GM23248 (cell line): Measurements from ENCODE around the gene S1PR1. TPM values are rescaled to one million over a fixed set of nuclear protein-coding genes. Genes with fewer than 3 reads are reported as not detected.

ENCODE experiments used
- DNase-seq: peaks from one replicate; pipeline ENCODE4 v3.0.0-alpha.2; 2015
- H2AFZ ChIP-seq: fragments of 200-600 bp; sonication (generic); 2 replicates; pipeline ENCODE4 v1.6.1; 2016; ENCODE audit warnings: antibody characterized with exemption
- H3F3A ChIP-seq: fragments of 200-600 bp; sonication (generic); 2 replicates; pipeline ENCODE4 v1.6.1; 2016; ENCODE audit warnings: mild to moderate bottlenecking, antibody characterized with exemption, mixed run types; ENCODE audit not compliant: insufficient read depth
- H3K27ac ChIP-seq: fragments of 200-600 bp; sonication (generic); 2 replicates; pipeline ENCODE4 v1.5.1; 2016; ENCODE audit warnings: mild to moderate bottlenecking
- H3K27me3 ChIP-seq: fragments of 200-600 bp; sonication (generic); replicated peaks from 2 replicates; pipeline ENCODE4 v1.6.1; 2016; ENCODE audit warnings: mild to moderate bottlenecking; ENCODE audit not compliant: insufficient read depth
- H3K36me3 ChIP-seq: fragments of 200-600 bp; sonication (generic); 2 replicates; pipeline ENCODE4 v1.6.1; 2016; ENCODE audit warnings: low read depth, mild to moderate bottlenecking
- H3K4me1 ChIP-seq: fragments of 200-600 bp; sonication (generic); 2 replicates; pipeline ENCODE4 v1.6.1; 2016; ENCODE audit warnings: mild to moderate bottlenecking; ENCODE audit not compliant: insufficient read depth
- H3K4me2 ChIP-seq: fragments of 200-600 bp; sonication (generic); one replicate; pipeline ENCODE4 v1.6.1; 2016; ENCODE audit warnings: mild to moderate bottlenecking; ENCODE audit not compliant: unreplicated experiment
- H3K4me3 ChIP-seq: fragments of 200-600 bp; sonication (generic); 2 replicates; pipeline ENCODE4 v1.5.1; 2016; ENCODE audit warnings: mild to moderate bottlenecking
- H3K79me2 ChIP-seq: fragments of 200-600 bp; sonication (generic); 2 replicates; pipeline ENCODE4 v1.6.1; 2016; ENCODE audit warnings: mild to moderate bottlenecking; ENCODE audit not compliant: insufficient read depth
- H3K9ac ChIP-seq: fragments of 200-600 bp; sonication (generic); 2 replicates; pipeline ENCODE4 v1.6.1; 2016; ENCODE audit warnings: mild to moderate bottlenecking
- H3K9me2 ChIP-seq: fragments of 200-600 bp; sonication (generic); 2 replicates; pipeline ENCODE4 v1.6.1; 2016; ENCODE audit warnings: mixed run types, mild to moderate bottlenecking, moderate library complexity; ENCODE audit not compliant: insufficient read depth
- H3K9me3 ChIP-seq: fragments of 200-600 bp; sonication (generic); one replicate; pipeline ENCODE4 v1.6.1; 2017; ENCODE audit warnings: low read depth
- H4K20me1 ChIP-seq: fragments of 200-600 bp; sonication (generic); 2 replicates; pipeline ENCODE4 v1.6.0; 2016; ENCODE audit not compliant: insufficient read depth
- EZH2 ChIP-seq: fragments of 200-600 bp; sonication (generic); IDR thresholded peaks from 2 replicates; pipeline ENCODE4 v1.6.1; 2018; ENCODE audit warnings: antibody characterized with exemption, mild to moderate bottlenecking; ENCODE audit not compliant: insufficient read depth, poor library complexity, severe bottlenecking
- EZH2phosphoT487 ChIP-seq: fragments of 200-600 bp; sonication (generic); IDR thresholded peaks from 2 replicates; pipeline ENCODE4 v1.6.1; 2018; ENCODE audit warnings: antibody characterized with exemption, moderate library complexity, mild to moderate bottlenecking, low read depth; ENCODE audit not compliant: insufficient read depth
- WGBS, 2 experiments: methylation state at CpG; one replicate each; pipeline ENCODE4 v1.1.6; 2015 to 2017; ENCODE audit warnings: low lambda C conversion rate in 2 of 2, low coverage in 1 of 2; ENCODE audit errors: missing lambda C conversion rate in 2 of 2; 5-methylcytosine and 5-hydroxymethylcytosine counted together
- in situ Hi-C: fragments of 300-500 bp; cut with MboI; formaldehyde crosslinking; loops from 2 replicates; pipeline ENCODE4 v1.15.0; 2020
- polyA plus RNA-seq: library from polyadenylated mRNA; unstranded; fragments of >200 nt; fragmentation: Nextera tagmentation; extraction: Ambion mirVana; gene quantifications from 2 replicates; pipeline ENCODE4 v1.2.1, GENCODE V29; 2016
- total RNA-seq: library from RNA; depleted of rRNA; stranded (reverse); fragments of >200 nt; shearing (Covaris generic); gene quantifications from 2 replicates; pipeline ENCODE4 v1.2.3, GENCODE V29; 2014; rRNA removed

The S1PR1 gene
- total and polyA plus RNA-seq, 2 experiments from 2014 or later = 44.3 to 48.5 TPM

DNA sequence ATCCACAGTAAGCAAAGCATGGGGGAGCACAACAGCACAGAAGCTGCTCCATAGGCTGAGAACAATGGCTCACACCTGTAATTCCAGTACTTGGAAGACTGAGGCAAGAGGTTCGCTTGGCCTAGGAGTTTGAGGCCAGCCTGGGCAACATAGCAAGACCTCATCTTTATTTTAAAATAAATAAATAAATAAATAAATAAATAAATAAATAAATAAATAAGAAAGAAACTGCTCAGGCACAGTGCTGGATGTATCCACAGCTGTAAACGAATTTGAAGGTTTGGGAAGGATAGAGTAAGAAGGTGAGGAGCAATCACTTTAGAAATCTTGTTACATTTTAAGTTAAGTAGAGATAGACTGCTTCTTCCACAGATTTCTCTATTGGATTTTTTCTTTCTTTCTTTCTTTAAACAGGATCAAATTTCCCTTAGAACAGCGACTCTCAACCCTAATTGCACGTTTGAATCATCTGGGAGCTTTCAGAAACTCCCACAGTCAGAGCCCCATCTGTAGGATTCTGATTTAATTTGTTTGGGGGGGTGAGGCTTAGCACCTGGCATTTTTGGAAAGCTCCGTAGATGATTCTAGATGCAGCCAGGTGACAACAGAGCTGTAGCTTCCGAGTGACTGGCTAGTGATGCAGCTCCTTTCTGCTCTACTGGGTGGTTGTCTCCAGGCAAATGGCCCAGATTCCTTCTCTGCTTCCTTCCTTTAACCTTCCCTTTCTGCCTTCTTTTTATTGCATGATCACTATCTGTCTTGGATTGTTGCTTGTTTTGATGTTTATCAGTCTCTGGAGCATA, 53.5 kb downstream of the S1PR1 start:
- H3K4me2 ChIP-seq = no peak overlapping the region
- WGBS, 2 experiments = 83 to 87% methylated on average over 6 of the region's 6 CpGs
- peaks cover 34% of the 10 kb centered on the region for H3F3A ChIP-seq
- H3K9me2 ChIP-seq = no peaks in the 10 kb centered on the region
- no peak overlapping the region for H3K9ac ChIP-seq
- no peaks in the 10 kb centered on the region for H3K27me3 ChIP-seq
- peaks cover 26% of the 10 kb centered on the region for H3K4me1 ChIP-seq
- no peak for DNase-seq
- H3K79me2 ChIP-seq = no peaks in the 10 kb centered on the region
- no peak overlapping the region for H2AFZ ChIP-seq
- no peaks in the 10 kb centered on the region for H3K36me3 ChIP-seq
- H3K9me3 ChIP-seq = no peaks in the 10 kb centered on the region
- H4K20me1 ChIP-seq = no peaks in the 10 kb centered on the region
- H3K4me3 ChIP-seq = no peak overlapping the region
- no peak overlapping the region for H3K27ac ChIP-seq
- in situ Hi-C loops = no loop called here
- TF ChIP-seq EZH2 = no peak
- no peak for TF ChIP-seq EZH2phosphoT487

Other genes with a start within 250 kb of the S1PR1 start
- gene DPH5, start 211.2 kb upstream of the S1PR1 start, total RNA-seq = 24.1 and 37.9 TPM in 2 replicates
- gene DPH5, start 211.2 kb upstream of the S1PR1 start, polyA plus RNA-seq = 23.6 and 26.6 TPM in 2 replicates